ENCODE results near the gene RO60. TPM values are rescaled to one million over a fixed set of nuclear protein-coding genes. Genes with fewer than 3 reads are reported as not detected.

Gene RO60
- total RNA-seq, 1 donor from 2014 or later, result 108 TPM

DNA sequence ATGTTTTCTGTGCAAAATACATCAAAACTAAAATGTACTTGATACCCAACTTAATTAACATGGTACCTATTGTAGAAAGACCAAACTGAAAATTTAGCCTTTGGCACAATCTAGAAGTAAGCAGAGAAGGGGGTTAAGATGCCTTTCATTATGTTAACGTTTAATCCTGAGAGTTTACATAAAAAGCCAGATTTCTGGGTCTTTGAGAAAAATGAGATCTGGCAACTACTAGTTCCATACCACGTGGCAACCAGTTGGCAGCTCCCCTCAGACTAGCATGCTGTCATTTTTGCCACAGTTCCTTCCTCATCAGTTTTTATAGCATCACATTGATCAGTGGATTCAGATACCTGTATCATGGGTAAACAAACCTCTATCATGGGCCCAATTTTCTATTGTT is 1.5 kb downstream of the RO60 start:
- DNase-seq, result no peak

DNA sequence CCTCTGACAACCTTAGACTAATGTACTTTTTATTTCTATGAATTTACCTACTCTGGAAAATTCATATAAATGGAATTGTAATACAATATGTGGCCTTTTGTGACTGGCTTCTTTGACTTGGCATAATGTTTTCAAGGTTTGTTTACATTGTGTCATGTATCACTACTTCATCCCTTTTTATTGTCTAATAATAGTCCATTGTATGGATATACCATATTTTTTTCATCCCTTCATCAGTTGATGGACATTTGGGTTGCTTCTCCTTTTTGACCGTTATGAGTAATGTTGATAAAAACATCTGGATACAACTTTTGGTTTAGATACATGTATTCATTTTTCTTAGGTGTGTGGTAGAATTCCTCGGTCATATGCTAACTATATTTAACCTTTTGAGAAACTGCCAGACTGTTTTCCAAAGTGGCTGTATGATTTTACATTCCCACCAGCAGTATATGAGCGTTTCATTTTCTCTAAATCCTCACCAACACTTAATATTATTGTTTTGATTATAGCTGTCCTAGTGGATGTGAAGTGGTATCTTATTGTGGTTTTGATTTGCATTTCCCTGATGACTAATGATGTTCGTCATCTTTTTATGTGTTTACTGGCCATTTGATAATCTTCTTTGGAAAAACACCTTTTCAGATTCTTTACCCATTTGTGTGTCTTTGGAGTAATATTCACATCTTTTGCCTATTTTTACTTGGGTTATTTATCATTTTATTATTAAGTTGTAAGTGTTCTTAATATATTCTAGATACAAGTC is 3.5 kb downstream of the RO60 start:
- DNase-seq, result no peak

DNA sequence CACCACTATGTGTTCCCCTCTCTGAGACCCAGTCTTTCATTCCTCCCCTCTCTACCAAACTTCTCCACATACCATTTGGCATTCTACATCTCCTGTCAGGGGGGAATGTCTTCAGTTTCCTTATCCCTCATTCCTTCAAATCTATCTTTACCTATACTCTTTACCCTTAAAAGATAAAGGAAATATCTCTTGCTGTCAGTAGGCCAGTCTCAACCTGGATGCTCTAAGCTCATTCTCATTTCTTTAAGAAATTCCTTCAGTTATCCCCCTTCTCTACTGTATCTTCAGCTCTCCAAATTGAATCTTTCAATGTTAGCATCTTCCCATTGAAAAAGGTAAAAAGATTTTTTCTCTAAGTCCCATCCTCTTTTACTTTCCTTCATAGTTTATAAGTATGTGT is 6.5 kb downstream of the RO60 start:
- no peak for DNase-seq

DNA sequence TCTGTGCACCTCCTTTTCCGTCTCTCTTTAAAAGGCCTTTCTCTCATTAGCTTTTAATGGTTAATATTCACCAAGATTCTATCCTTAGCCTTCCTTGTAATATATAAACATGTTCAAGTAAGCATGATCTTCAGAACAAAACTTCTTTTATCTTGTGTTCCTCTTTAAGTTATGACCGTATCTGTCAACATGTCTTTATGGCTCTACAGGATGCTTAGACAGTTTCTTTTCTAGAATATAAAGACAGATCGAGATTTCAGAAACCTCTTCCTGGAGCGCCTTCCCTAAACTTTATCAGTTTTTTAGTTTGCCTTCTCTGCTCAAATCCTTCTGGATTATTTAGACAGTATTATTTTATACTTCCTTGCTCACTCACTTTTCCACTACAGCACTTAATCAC is 7.2 kb downstream of the RO60 start:
- no peak for DNase-seq

DNA sequence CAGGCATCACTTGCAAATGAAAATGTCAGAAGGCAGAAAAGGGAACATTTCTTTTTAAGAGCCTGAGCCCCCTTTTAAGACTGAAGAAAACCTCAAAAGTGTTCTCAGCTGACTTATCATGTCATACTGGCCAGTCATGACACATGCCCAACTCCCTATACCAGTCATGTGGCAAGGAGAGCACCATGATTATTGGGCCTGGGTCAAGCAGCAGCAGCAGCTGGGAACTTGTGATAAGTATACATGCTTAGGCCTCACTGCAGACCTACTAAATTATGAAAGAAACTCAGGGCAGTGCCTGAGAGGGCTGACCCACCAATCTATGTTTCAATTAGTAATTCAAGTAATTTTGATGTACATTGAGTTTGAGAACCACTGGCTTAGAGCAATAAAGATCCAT is 8.6 kb downstream of the RO60 start:
- no peak for DNase-seq

DNA sequence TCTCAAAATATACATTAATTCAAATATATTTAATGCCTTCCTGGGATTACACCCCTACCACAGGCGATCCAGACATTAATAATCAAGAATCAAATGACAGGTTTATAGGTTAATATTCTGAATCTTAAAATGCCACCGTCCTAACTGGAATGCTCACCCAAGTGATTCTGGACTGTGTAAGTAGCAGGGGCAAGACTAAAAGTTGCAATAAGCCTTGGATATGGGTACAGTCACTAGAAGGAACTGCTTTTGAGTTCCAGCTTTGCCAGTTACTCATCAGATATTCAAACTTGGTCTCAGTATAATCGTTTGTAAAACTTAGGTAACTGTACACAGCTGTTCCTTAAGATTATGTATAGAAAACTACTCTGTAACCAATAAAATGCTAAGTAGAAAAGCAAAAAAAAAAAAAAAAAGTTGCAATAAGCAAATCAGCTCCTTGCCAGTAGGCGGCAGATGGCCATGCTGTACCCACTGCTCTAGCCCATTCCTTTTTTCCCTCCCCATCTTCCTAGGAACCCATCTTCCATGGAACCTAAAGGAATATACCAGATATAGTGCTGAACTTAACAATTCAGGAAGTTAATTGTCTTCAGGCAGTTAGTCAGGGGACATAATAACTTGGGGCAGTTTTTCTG is 10.5 kb downstream of the RO60 start:
- no peak for DNase-seq

DNA sequence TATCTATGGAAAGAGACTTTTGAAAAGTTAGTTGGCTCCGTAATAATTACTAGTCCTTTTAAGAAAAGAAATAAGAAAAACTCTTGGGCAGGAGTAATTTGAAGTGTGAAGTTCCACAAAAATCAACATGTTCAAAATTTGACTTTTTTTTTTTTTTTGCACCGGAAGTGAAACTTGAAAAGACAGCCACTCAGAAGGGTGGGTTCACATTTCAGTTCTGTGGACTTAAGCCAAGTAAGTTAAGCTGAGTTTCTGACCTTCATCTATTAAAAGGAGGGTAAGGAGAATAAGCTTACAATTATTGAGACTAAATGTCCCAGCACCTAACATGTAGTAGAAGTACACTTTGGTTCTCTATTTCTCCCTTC is 11.0 kb downstream of the RO60 start:
- no peak for DNase-seq

DNA sequence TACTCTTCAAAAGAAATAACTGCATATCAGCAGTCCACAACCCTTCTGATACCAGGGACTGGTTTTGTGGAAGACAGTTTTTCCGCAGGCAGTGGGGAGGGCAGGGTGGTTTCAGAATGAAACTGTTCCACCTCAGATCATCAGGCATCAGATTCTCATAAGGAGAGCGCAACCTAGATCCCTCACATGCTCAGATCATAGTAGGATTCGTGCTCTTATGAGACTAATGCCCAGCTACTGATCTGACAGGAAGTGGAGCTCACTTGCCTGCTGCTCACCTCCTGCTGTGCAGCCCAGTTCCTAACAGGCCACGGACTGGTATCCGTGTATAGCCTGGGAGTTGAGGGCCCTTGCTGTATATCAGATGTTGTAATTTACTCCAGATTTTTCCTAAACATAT is 11.5 kb downstream of the RO60 start:
- no peak for DNase-seq

DNA sequence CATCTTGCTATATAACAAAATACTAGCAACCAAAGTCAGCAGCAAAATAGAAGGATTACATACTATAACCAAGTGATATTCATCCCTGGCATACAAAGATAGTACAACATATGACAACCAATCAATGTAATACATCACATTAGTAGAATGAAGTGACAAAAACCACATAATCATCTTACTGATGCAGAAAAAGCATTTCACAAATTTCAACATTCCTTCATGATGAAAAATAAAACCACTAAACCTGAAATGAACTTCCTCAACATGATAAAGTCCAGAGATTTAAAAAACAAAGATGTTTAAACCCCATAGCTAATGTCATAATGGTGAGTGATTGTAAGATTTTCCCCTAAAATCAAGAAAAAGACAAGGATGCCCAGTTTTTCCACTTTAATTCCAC is 18.6 kb downstream of the RO60 start:
- no peak for DNase-seq

DNA sequence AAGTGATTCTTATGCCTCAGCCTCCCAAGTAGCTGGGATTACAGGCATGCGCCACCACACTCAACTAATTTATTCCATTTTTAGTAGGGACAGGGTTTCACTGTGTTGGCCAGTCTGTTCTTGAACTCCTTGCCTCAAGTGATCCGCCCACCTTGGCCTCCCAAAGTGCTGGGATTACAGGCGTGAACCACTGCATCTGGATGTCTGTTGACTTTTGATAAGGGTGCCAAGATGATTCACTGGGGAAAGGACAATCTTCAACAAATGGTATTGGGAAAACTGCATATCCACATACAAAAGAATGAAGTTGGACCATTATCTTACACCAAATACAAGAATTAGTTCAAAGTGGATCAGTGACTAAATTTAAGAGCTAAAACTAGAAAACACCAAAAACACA is 19.8 kb downstream of the RO60 start:
- no peak for DNase-seq

DNA sequence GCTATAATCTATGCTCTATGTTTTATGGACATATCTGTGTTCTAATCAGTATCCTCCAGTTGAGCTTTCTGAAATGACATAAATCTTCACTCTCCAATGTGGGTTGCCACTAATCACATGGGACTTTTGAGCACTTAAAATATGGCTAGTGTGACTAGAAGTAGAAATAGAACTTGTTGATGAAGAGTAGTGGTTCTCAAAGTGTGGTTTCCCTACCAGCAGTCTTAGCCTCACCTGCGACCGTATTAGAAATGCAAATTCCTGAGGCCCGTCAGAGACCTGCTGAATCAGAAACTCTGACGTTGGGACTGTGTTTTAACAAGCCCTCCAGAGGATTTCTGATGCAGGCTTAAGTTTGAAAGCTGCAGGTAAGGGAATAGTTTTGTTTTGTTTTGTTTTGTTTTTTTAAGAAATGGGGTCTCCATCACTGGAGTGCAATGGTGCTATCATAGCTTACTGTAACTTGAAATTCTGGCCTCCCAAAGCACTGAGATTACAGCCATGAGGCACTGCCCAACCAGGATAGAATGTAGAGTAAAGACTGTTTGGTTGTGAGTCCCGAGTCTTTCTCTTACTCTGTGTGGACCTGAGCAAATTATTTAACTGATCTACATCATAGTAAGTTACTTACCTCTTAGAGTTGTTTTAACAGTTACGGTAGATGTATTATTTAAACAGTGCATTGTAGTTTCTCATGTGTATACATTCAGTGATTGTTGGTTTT is 24.1 kb downstream of the RO60 start:
- DNase-seq, result no peak

DNA sequence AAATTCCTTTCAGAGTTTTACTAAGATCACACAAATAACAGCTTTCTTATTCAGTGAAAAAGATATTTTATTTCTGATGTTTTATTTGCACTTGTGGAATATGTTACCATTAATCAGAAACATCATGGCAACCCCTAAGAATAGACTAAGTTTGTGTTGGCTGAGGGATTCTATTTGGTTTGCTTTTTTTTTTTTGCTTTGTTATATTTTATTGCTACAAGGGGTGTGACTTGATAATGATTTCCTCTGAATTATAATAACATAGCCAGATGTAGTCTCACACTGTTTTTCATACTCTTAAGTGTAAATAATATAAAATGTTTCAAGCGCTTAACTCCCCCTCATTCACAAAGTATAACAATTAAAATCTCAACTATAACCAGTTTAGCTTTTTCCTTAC is 25.9 kb downstream of the RO60 start:
- DNase-seq, result no peak

DNA sequence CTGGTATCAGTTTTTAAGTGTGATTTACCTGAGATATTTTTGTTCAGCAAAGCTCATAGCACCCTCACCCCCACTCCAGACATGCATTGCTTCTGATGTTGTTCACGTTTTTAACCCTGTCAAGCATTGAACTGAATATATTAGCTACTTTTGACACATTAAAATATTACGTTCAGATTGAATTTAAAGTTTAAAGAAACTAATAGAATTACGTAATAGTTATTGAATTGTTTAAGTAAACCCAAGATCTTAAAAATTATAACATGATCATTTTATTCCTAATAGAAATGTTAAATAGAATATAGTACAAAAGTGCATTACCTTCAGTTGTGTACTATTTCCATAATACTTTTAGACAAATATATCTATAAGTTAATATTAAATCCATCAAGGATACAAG is 26.9 kb downstream of the RO60 start:
- no peak for DNase-seq

DNA sequence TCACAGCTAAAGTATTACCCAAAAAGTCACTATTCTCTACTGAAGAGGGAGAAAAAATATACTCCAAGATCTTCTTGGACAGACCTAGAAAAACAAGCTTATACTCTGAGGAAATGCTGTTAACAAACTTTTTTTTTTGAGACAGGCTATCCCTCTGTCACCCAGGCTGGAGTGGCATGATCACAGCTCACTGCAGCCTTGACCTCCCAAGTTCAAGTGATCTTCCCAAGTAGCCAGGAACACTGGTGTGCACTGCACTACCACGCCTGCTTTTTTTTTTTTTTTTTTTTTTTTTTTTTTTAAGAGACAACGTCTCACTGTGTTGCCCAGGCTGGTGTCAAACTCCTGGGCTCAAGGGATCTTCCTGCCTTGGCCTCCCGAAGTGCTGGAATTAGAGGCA is 28.5 kb downstream of the RO60 start:
- DNase-seq, result no peak

DNA sequence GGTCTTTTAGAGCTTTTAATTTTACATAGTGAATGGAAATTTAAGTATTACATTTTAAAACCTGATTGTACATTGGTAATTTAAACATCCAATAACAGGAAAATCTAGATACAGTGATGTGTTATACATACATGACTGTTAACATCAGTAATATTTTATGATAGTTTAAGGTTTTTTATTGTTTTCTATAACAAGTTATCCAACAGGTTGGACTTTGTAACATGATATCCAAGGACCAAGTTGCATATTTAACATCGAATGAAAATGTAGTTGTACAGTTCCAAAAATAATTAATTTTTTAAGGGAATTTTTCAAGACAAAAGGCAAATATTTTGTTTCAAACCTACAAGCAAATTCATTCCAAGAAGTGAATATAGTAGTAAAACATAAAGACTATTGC is 31.5 kb downstream of the RO60 start:
- no peak for DNase-seq

DNA sequence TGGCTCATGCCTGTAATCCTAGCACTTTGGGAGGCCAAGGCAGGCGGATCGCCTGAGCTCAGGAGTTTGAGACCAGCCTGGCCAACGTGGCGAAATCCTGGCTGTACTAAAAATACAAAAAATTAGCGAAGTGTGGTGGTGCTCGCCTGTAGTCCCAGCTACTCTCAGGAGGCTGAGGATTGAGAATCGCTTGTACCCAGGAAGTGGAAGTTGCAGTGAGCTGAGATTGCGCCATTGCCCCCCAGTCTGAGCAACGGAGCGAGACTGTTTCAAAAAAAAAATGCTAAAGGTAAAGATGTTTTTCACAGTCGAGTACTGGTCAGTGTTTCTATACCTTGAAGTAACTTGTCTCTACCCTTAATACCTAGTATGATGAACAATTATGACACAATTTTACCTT is 34.7 kb downstream of the RO60 start:
- DNase-seq, result no peak

DNA sequence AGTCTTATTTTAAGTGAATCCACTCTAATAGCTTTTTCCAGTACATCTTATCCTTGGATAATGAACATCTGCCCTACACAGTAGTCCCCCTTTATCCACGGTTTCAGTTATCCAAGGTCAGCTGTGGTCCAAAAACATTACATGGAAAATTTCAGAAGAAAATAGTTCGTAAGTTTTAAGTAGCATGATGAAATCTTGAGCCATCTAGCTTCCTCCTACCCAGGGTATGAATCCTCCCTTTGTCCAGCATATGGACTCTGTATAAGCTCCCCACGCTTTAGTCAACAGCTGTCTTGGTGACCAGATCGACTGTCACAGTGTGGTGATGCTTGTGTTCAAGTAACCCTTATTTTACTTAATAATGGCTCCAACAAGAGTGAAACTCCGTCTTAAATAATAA is 43.2 kb downstream of the RO60 start:
- no peak for DNase-seq

DNA sequence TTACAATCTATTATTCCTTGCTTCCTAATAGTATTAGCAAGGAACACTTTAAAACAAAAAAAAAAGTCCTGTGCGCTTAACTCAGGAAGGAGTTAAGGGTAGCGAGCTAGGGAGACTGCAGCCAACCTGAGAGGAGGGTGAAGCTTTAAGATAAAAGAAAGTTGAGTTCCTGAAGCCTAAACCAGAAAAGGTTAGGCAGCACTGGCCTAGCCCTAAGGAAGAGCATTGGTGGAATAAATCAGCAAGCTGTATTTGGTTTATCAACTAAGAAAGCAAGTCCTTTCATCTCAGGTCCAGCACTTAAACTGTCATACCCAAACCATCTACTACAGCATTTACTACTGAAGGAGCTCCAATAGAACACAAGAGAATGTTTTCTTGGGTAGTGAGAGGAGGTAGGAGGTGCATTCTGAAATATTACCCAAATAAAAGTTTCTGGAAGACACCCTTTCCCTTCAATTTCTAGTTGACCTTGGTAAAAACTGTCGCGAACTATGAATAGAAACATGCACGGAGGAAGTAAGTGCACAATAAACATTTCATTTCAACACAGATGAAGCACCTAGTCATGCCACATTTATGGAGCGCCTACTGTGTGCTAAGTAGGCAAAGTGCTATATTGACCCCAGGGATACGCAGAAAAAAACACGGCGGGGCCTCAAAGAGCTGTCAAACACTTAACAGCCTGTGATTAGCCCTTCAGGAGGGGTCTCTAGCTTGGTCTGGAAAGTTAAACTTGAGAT is 44.5 kb downstream of the RO60 start:
- no peak for DNase-seq

DNA sequence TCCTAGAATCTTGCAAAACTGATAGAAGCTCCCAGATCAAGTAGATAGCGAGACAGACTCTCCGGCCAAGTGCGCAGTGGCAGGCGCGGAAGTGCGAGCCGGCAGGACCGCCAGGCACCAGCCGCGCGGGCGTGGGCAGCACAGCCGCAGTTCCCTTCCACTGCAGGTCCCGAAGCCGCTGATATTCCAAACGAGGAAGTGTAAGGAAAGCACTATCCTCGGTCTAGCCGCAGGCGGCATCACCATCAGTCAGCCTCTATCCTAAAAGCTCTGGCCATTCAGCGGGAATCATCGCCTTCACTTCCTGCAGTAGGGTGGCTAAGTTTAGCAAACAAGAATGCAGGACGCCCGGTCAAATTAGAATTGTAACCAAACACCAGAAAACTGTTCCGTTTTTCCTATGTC is 45.1 kb downstream of the RO60 start:
- DNase-seq, result peak; percentile 59

DNA sequence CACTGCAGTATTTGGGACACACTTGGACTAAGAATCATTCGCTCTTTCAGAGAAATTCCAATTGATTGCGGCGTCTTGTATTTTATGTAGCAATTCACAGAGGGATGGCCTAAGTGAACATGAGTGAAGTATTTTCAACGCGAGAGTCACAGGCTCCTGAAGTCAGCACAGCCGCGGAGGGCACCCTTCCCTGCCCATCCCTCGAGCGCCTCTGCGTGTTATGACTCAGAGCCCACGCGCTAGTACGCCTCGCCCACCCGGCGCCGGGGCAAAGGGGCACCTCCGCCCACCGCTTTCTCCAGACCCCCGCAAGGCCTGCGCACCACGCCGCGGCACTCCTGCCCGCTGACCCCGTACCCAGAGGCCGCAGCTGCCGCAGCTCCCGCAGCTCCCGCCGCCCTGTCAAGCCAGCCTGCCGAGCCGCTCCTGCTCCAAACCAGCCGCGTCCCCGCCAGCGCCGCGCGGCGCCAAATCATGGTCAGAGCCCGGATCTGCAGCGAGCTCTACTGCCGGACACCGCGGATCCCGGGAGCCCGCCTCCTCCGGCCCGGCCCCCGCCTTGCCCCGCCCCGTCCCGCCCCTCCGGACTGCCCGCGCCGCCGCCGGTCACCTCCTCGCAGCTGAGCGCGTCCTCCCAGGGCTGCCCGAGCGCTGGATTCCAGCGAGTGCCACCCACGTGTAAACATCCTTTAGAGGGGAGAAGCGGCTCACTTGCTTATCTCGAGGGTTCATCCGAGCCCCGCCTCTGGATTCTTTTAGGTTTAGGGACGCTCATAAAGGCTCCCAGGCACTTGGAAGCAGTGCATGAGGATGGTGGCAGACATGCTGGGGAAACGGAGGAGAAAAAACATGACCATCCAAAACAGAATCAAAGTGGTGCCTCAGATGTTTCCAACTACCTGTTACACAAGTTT is 45.8 kb downstream of the RO60 start, which contains the start of gene GLRX2:
GLRX2 (minus strand) TSS at position 508 of the 914 bp plus-strand sequence; CDS start at position 476, 32 bp downstream.
- peak; percentile 59 for DNase-seq

DNA sequence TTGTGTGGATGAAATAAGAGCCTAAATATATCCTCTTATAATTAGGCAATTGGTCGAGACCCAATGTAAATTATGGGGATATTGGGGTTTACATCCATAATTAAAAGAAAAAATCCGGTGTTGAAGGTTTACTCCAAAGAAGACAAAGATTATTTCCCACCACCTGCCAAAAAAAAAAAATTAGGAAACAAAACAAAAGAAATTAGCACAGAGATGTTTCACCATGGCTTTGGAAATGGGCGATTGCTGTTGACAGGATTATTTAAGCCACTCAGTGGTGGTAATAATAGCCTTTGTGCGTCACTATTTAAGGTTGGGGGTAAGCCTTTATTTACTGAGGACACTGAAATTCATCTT is 46.4 kb downstream of the RO60 start:
- DNase-seq, result no peak

DNA sequence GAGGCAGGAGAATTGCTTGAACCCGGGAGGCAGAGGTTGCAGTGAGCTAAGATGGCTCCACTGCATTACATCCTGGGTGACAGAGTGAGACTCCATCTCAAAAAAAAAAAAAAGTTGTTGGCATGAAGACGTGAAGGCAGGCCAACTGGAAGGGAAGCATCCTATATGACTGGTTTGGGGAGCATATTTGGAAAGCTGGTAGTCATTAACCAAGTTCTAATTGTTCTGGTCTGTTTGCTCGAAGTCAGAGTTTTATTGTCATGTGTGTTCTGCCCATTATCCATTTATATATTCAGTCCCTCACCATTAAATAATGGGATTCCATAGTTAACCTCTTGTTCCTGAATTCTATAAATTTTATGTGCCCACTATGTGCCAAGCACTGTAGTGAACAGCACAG is 49.1 kb downstream of the RO60 start:
- no peak for DNase-seq
